MM.1S (cell line): ENCODE measurements around the gene TMEM204.

Source experiments
- CTCF ChIP-seq: fragments of 300-600 bp; sonication (generic); IDR thresholded peaks from 2 replicates; pipeline ENCODE4 v1.5.1; 2016; ENCODE audit warnings: antibody characterized with exemption, low read length, mixed read lengths
- EZH2 ChIP-seq: fragments of 300-600 bp; sonication (generic); optimal IDR thresholded peaks from 2 replicates; pipeline ENCODE3; 2017; ENCODE audit warnings: low read depth, mild to moderate bottlenecking, antibody characterized with exemption, low read length, mixed read lengths
- EZH2phosphoT487 ChIP-seq: fragments of 300-600 bp; sonication (generic); IDR thresholded peaks from 2 replicates; pipeline ENCODE4 v1.6.1; 2018; ENCODE audit warnings: antibody characterized with exemption, low read length

- TF ChIP-seq CTCF (no peak), EZH2 (no peak), EZH2phosphoT487 (no peak)
These were observed 22.5 kb upstream of the TMEM204 start for GRCh38 chr16:1510941-1511351.
